ENCODE data around the gene C1orf232.
A peak's percentile ranks its signal among the peaks of the same experiment; 100 is the strongest.

C1orf232 gene

DNA sequence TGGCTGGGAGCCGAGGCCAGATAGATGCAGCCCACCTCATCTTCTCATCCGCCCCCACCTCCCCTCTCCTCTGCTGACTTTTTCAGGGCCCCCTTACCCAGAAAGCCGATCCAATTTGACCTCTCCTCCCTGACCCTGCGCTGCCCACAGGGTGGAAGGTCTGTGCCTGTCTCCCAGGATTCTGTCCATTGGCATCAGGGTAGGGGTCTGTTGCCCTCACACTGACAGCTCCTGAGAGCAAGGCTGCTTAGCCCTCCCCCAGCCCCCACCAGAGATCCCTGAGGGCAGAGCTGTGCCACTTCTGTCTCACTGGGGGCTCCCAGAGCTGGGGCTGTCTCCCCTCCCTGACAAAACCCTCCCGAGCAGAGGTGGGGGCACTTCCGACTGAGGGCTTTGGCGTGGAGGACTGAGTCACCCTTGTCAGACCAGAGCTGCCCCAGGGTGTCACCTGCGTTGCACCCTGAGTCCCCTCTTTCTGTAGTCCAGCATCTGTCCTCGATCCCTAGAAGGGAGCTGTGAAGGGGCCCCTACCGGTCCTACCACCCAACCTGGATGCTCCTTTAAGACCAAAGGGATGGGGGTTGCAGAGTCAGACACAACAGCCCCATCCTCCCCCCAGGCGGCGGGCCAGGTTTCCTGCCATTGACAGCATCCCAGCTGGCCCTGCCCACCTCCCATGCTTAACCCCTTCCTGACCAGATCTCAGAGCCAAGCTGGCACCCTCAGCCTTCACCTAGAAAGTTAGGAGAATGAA, 12.3 kb downstream of the C1orf232 start:
- no peak for DNase-seq (ENCODE audit: low spot score)

DNA sequence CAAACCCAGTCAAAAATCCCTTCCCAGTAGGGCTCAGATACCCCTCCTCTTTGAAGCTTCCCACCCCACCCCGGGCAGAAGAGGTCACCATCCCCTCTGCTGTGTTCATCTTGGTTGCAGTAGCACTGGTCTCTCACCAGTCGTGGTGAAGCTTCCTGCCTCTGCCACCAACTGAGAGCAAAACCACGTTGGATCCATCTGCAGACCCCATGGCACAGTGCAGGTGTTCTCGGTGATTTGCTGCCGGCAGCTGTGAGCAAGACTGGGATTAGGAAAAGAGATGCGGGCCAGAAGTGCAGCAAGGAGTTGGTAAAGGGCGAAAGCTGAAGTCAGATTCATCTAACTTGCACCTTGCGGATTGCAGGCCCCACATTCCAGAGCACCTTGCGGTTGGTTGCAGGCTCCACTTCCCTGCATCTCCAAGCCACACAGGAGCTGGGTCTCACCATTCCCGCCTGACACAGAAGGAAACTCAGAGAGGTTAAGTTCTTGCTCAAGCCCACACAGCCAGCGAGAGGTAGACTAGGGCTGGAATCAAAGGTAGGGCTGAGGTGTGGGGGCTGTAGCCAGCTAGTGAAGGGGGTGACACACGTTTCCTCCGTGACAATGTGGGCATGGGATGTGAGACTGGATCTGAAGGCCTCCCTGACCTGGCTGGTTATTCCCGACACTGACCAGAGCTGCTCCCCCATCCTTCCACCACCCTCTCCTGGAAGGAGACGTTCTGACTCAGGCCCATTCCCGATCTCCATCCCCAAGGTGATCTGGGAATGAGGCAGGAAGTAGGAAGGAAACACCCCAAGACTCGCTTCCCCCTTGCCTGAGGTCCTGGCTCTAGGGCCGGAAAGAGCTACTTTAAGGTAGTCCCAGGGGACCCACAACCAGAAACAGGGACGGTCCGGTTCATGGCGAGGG, 13.1 kb downstream of the C1orf232 start:
- DNase-seq (ENCODE audit: low spot score): no peak

DNA sequence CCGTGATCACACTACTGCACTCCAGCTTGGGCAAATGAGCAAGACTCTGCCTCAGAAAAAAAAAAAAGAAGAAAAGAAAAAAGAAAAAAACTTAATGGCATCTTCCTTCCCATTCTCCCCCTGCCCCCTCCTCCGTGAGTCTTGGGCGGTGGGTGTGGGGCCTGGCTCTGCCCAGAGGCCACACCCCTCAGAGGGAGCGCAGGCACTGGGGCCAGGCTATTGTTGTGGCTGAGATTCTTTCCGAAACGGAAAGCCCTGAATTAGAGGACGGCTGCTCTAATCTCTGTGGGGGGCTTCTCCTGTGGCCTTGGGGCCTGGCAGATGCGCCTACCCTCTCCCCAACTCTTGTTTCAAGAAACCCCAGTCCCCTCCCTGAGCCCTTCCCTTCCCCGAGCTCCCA, 14.0 kb downstream of the C1orf232 start:
- no peak for DNase-seq (ENCODE audit: low spot score)

DNA sequence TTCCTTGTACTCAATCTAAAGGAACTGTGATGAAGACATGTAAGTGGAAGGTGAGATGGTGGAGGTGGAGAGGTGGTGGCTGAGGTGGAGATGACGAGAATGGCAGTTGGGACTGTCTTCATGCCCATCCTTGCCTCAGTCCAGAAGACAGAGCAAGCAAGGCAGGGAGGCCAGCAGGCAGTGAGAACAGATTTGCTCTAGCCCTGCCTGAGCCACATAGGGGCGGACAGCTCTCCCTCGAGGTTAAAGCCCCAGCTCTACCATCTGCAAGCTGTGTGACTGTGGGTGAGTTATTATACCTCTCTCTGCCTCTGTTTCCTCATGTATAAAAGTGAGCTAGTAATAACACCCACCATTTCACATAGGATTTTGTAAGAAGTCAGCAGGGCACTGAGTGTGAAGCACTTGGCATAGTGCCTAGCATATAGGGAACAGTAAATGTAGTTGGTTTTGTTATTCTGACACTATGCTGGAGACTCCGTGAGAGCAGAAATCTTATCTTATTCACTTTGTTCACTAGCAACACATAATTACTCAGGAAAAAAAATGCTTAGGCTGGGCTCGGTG, 14.7 kb downstream of the C1orf232 start:
- no peak for DNase-seq (ENCODE audit: low spot score)

DNA sequence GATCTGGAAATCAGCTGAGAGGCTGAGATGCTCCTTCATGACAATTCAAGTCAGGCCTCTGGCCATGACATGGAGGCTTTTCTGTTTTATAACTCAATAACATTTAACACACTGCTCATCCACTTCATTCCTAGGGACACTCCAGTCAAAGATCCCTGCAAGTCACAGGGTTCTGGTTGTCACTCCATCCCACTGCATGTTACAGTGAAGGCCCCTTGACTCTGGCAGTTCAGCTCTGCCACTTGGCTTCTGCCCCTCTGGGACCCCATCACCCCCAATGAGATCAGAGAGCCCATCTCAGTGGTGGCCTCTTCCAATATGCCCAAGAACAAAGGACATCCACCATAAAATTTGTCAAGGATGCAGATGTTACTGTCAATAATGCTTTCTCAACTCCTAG, 19.9 kb downstream of the C1orf232 start:
- DNase-seq (ENCODE audit: low spot score): no peak

DNA sequence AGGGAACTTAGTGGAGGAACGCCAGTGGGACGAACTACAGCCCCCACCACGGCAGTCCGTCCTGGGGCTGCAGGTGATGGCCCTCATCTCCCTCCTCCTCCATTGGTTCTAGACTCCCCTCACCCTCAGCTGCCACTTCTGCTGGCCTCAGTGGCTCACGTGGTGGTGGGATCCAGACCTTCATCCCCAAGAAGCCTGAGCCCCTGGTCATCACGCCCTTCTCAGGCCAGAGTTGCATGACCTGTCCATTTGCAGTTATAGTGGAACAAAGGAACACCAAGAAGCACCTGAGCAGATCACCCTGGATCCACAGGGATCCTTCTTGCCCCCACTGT, 22.8 kb downstream of the C1orf232 start:
- no peak for DNase-seq (ENCODE audit: low spot score)

DNA sequence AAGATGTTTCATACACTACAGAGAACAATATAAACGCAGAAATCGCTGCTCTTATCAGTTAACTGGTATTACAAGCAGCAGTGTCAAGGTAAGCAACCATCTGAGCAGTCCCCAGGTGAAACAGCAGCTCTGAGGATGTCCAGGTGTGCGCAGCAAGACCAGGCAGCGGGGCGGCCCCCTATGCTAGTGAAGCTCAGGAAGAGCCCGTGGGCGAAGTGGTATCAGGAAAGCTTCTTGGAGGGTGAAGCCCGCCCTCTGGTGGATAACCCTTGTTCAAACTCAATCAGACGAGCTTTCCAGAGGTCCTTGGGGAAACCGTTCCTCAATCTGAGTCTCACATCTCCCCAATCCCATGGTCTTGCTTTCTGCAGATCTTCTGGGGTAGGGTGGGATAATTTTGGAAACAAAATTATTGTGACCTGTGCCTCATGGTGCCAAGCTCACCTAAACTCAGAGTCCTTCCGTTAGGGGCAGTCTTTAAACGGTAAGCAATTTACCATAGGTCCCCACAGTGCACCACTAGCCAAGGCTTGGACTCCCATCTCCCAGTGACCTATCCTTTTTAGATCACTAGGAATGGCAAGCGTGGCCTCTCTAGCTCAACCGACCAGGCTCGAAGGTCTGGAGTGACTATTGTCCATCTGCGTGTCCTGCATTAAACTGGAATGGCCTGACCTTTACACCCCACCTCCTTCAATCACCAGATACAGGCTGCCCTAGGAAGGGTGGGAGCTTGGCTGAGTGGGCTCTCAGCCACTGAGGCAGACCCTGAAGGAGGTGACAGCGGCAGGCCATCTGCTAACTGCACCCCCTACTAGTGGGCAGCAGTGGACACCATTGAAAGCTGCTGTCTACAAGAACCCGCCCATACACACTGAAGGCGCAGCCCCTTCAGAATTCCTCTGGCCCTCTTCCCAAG, 23.5 kb downstream of the C1orf232 start:
- DNase-seq (ENCODE audit: low spot score): peak; percentile 86

DNA sequence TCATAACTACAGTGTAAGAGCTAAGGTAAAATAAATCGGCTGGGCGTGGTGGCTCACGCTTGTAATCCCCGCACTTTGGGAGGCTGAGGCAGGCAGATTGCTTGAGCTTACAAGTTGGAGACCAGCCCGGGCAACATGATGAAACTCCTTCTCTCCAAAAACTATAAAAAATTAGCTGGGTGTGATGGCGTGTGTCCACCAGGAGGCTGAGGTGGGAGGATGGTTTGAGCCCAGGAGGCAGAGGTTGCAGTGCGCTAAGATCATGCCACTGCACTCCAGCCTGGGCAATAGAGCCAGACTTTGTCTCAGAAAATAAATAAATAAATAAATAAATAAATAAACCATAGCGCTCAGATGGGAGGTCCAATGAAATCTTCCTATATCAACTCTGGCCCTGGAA, 26.6 kb downstream of the C1orf232 start:
- DNase-seq (ENCODE audit: low spot score): no peak

DNA sequence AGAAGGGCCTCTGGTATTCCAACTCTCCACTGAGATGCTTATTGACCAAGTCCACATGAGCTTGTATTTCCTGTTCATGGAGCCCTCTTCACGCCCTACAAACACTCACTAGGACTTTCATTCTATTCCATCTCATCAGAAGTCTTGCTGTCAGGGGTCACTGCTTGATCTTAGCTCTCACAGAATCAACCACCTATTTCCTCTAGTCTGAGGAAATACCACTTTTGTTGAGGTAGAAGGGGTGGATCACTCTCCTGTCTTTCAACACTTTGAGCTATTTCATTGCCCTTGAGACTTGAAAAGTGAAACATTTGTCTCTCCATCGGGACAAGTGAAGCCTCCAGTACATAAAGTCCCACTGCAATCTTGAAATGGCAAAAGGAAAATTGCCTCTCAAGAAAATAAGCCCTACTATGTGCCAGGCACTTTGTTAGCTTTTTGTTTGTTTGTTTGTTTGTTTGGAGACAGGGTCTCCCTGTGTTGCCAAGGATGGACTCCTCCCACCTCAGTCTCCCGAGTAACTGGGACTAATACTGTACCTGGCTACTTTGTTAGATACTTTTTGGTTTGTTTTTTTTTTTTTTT, 29.7 kb downstream of the C1orf232 start:
- DNase-seq (ENCODE audit: low spot score): no peak

DNA sequence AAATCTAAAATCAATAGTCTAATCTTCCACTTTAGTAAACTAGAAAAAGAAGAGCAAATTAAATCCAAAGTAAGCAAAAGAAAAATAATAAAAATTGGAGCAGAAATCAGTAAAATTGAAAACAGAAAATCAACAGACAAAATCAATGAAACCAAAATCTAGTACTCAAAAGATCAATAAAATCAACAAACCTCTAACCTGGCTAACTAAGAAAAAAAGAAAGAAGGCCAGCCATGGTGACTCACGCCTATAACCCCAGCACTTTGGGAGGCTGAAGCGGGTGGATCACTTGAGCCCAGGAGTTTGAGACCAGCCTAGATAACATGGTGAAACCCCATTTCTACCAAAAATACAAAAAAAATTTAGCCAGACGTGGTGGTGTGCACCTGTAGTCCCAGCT, 34.3 kb downstream of the C1orf232 start:
- no peak for DNase-seq (ENCODE audit: low spot score)

DNA sequence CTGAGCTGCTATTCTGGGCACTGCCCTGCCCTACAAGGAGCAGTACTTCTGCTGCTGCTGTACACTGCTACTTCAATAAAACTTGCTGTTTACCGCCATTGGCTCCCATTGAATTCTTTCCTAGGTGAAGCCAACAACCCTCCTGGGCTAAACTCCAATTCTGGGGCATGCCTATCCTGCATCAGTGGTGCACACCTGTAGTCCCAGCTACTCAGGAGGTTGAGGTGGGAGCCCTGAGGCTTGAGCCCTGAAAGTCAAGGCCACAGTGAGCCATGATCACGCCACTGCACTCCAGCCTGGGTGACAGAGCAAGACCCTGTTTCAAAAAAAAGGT, 36.0 kb downstream of the C1orf232 start:
- DNase-seq (ENCODE audit: low spot score): no peak

DNA sequence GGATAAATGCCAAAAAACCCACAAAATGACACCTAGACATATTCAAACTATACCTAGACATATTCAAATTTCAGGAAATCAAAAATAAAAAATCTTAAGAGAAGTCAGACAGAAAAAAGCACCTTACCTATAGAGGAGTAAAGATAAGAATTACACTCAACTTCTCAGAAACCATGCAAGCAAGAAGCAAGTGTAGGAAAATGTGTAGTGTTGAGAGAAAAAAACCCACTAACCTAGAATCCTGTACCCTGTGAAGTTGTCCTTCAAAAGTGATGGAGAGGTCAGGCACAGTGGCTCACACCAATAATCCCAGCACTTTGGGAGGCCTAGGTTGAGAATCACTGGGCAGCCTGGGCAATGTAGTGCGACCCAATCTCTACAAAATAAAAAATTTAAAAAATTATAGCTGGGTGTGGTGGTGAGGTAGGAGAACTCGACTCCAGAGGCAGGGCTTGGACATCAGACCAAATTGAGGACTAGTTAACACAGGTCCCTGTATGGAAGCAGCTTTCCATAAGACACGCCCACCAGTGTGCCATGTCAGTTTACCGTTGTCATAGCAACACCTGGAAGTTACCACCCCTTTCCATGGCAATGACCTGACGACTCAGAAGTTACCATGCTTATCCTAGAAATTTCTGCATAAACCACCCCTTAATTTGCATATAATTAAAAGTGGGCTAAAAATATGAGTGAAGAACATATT, 36.5 kb downstream of the C1orf232 start:
- no peak for DNase-seq (ENCODE audit: low spot score)

DNA sequence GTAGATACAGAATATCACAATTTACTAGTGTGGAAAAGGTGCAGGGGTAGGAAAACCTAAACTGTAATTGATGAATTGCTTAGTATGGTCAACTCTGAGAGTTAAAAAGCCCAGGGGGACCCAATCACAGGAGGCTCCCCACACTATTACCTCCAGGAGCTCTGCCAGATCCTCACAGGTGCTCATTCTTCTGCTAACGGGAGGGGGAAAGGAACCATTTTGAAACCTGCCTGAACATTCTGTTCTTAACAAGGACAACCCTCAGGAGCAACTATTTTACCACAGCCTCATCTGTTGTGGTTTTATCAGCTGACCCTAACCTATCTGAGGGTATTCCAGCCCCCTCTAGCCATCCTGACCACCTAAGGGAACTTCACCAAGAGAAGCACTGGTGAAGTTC, 38.1 kb downstream of the C1orf232 start:
- no peak for DNase-seq (ENCODE audit: low spot score)

DNA sequence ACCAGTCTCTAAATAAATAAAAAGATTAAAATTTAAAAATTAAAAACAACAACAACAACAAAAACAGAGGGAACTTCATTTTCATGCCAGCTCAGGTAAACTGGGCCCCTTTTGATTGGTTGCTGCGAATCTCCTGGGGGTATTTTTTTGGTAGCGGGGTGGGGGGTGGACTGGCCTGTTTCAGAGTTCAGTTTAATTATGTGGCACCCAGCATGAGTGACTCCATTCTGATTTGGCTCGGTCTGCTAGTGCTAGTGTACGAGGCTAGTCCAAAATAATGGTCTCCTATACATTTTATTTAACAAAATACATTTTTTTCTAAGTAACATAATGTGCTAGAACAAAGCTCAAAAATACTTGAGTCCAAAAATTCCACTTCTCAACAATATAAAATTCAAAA, 39.0 kb downstream of the C1orf232 start:
- DNase-seq (ENCODE audit: low spot score): no peak

DNA sequence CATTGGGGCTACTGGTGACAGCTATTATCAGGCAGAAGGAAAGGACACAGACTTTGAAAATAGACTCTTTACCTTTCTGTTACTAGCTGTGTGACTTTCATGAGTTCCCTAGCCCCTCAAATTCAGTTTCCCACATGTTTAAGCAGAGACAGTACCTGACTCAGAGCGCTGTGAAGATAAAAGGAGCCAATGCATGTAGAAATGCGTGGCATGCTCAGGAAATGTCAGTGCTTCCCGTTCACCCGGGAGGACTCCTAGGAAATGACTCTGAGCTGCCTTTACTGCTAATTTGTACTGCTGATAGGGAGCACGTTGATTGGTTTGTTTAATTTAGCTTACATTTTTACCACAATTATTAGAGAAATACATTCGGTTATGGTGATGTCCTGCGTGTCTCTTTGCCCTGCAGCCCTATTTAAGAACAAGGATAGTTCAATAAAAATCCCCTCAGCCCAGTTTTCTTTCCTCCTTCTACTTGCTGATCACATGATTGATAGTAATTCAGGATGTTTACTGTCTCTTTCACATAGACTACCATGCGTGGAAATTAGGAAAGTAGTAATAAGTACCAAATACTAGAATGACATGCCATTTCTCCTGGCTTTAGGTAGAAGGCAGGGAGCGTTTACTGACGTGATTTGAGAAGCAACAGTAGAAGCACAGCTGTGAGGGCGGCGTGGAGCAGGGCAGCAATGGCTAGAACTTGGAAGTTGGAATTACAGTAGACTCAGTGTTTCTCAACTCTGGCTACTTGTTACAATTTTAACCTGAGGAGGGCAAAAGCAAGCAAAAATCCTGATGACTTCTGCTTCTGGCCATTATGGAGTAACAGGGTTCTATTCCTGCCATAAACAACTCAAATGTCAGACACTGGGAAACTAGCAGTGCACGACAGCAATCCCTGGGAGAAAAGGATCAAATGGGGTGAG, 41.3 kb downstream of the C1orf232 start:
- no peak for DNase-seq (ENCODE audit: low spot score)

DNA sequence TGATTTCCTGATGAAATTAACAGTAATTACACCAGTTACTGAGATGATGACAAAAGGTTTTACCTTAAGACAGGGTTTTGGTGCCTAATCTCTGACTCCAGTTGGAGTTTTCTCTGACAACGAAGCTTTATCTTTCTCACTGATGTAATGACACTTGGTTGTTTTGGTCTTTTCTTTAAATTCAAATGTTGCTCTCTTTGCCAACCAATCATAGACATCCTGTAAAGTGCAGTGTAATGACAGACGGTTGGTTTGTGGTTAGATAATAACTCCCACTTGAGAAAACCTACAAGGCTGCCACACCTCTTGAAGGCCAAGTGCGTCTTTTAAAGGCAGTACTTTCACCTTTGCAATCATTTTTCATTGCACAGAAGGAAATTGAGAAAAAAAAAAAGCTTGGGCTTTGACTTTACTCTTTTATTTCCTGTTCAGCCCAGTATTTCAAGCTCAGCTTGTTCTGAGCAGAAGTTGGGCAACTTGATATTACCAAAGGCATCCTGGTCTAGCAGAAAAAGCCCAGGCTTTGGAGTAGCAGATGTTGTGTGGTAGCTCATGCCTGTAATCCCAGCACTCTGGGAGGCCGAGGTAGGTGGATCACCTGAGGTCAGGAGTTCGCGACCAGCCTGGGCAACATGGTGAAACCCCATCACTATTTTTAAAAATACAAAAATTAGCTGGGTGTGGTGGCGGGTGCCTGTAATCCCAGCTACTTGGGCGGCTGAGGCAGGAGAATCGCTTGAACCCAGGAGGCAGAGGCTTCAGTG, 42.3 kb downstream of the C1orf232 start:
- DNase-seq (ENCODE audit: low spot score): no peak

DNA sequence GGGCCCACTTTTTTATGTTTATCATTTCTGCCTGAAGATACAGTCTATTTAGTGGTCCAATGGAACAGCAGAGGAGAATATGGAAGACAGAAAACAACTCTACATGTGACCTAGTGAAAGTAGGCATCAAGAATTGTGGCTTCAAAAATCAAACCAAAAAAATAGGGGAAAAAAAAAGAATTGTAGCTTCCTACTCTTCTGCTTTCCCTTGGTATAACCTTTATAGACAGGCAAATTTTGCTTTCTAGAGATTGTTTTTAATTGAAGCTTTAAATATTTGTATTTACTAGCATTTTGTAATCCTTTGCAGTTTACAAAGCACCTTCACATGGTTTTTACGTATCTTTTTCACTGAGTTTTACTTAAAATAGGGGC, 42.8 kb downstream of the C1orf232 start:
- no peak for DNase-seq (ENCODE audit: low spot score)

DNA sequence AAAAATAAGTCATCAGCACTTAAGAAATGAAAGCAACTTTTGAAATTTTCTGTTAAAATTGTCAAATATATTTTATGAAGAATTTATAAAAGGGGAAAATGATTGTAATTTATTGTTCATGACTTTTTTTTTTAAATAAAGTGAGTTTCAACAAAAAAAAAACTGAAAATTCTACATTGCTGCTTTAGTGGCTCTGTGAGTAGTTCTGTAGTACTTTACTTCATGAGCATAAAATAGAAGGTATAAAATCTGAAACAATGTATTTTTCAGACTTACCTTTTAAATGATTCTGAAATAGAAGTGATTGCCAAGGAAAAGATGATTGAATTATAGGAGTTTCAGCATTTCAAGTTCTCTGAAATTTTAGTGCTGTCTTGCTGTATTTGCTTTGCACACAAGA, 43.4 kb downstream of the C1orf232 start:
- DNase-seq (ENCODE audit: low spot score): no peak

Data from globus pallidus (tissue), 1 donor.